ENCODE data around the gene TRNAU1AP. TPM values are rescaled to one million over a fixed set of nuclear protein-coding genes. Genes with fewer than 3 reads are reported as not detected.

TRNAU1AP gene
- total and polyA plus RNA-seq, 2 of the 13 experiments (the other 11 are each of a cell fraction or from before 2014, with no cell fraction given) = 29.0 to 42.9 TPM

DNA sequence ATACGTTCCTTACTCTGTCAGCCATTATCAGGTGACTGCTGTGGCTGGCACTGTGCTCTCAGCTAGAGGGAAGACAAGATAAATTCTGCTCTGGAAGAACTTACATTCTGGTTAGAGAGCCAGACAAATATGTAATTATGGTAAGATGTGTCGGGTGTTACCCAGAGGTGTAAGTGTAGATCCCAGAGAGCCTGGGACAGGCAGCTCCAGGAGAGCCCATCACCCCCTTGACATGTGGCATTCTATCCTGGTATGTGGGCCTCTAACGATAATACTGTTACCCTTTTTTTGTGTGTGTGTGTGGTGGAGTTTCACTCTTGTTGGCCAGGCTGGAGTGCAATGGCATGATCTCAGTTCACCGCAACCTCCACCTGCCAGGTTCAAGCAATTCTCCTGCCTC lies 19.0 kb downstream of the TRNAU1AP start (continued):
- TF ChIP-seq ZNF318 (CRISPR knock-in tag; IDR thresholded peaks at IDR 0.05) (no peak), ZNF407 (CRISPR knock-in tag; IDR thresholded peaks at IDR 0.05; ENCODE audit: not compliant biosample characterization) (no peak), ATF7 (IDR thresholded peaks at IDR 0.05) (no peak), ATF7 (CRISPR knock-in tag; IDR thresholded peaks at IDR 0.05) (no peak), ZC3H13 (CRISPR knock-in tag; IDR thresholded peaks at IDR 0.05) (no peak), ELF4 (CRISPR knock-in tag; IDR thresholded peaks at IDR 0.05; ENCODE audit: borderline replicate concordance) (no peak), EED (CRISPR knock-in tag; IDR thresholded peaks at IDR 0.05) (no peak), GATA4 (IDR thresholded peaks at IDR 0.05; ENCODE audit: borderline replicate concordance, low read depth) (no peak), ZNF552 (CRISPR knock-in tag; IDR thresholded peaks at IDR 0.05; ENCODE audit: borderline replicate concordance) (no peak), KLF16 (CRISPR knock-in tag; IDR thresholded peaks at IDR 0.05) (no peak), MZF1 (CRISPR knock-in tag; IDR thresholded peaks at IDR 0.05; ENCODE audit: borderline replicate concordance) (no peak)
- TF ChIP-seq, protein P1, sequence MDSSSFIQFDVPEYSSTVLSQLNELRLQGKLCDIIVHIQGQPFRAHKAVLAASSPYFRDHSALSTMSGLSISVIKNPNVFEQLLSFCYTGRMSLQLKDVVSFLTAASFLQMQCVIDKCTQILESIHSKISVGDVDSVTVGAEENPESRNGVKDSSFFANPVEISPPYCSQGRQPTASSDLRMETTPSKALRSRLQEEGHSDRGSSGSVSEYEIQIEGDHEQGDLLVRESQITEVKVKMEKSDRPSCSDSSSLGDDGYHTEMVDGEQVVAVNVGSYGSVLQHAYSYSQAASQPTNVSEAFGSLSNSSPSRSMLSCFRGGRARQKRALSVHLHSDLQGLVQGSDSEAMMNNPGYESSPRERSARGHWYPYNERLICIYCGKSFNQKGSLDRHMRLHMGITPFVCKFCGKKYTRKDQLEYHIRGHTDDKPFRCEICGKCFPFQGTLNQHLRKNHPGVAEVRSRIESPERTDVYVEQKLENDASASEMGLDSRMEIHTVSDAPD (CRISPR knock-in tag; IDR thresholded peaks at IDR 0.05) = no peak
